Mesenchymal stem cell (in vitro differentiated cells and primary cell): ENCODE results near the gene SYPL1.
A peak's percentile ranks its signal among the peaks of the same experiment; 100 is the strongest.

Experiments
- DNase-seq: peaks from one replicate; pipeline ENCODE4 v3.0.0-alpha.2; 2013
- H2AFZ ChIP-seq: one replicate; pipeline ENCODE4 v1.6.1; 2013; ENCODE audit warnings: low read depth, mild to moderate bottlenecking, control low read depth, inconsistent platforms, low read length, moderate library complexity
- H2AK5ac ChIP-seq: 2 replicates; pipeline ENCODE4 v1.6.1; 2013; ENCODE audit warnings: low read length, moderate library complexity, mild to moderate bottlenecking, inconsistent platforms; ENCODE audit not compliant: severe bottlenecking
- H2BK120ac ChIP-seq: one replicate; pipeline ENCODE4 v1.6.1; 2013; ENCODE audit warnings: low read depth, mild to moderate bottlenecking, inconsistent platforms, low read length, moderate library complexity
- H2BK12ac ChIP-seq, 2 experiments: one replicate each; pipeline ENCODE4 v1.6.1; 2013; ENCODE audit warnings: inconsistent platforms in 2 of 2, low read length in 2 of 2, mild to moderate bottlenecking in 2 of 2, moderate library complexity in 2 of 2, control low read depth in 1 of 2
- H2BK15ac ChIP-seq: one replicate; pipeline ENCODE4 v1.6.1; 2013; ENCODE audit warnings: mild to moderate bottlenecking, low read depth, inconsistent platforms; ENCODE audit not compliant: poor library complexity, severe bottlenecking
- H2BK5ac ChIP-seq: 2 replicates; pipeline ENCODE4 v1.6.1; 2013; ENCODE audit warnings: low read depth, mild to moderate bottlenecking, low read length, control low read depth, inconsistent platforms; ENCODE audit not compliant: poor library complexity, severe bottlenecking
- H3K14ac ChIP-seq, 2 experiments: one replicate each; pipeline ENCODE4 v1.6.1; 2013; ENCODE audit warnings: inconsistent platforms in 2 of 2, low read length in 2 of 2, control low read depth in 1 of 2, mild to moderate bottlenecking in 1 of 2, moderate library complexity in 1 of 2
- H3K18ac ChIP-seq, 2 experiments: one replicate each; pipeline ENCODE4 v1.6.1; 2013; ENCODE audit warnings: inconsistent platforms in 2 of 2, low read length in 2 of 2, control low read depth in 1 of 2, low read depth in 1 of 2, mild to moderate bottlenecking in 1 of 2
- H3K23ac ChIP-seq, 2 experiments: one replicate each; pipeline ENCODE4 v1.6.1; 2013; ENCODE audit warnings: inconsistent platforms in 2 of 2, low read length in 2 of 2, mild to moderate bottlenecking in 2 of 2, moderate library complexity in 2 of 2, control low read depth in 1 of 2
- H3K27ac ChIP-seq: 2 replicates; pipeline ENCODE4 v1.5.1; 2013; ENCODE audit warnings: mild to moderate bottlenecking, moderate library complexity, low read length, control low read depth, inconsistent platforms; ENCODE audit not compliant: poor library complexity, severe bottlenecking
- H3K27me3 ChIP-seq, 2 experiments: 2 replicates each; pipeline versions ENCODE4 v1.6.1 to v1.7.0; 2013; ENCODE audit warnings: low read length in 2 of 2, mild to moderate bottlenecking in 2 of 2, moderate library complexity in 2 of 2, control low read depth in 1 of 2, inconsistent platforms in 1 of 2; ENCODE audit not compliant: control insufficient read depth in 1 of 2, insufficient read depth in 1 of 2
- H3K36me3 ChIP-seq, 2 experiments: 2 replicates each; pipeline versions ENCODE4 v1.6.1 to v1.7.0; 2013; ENCODE audit warnings: low read length in 2 of 2, control low read depth in 1 of 2, inconsistent platforms in 1 of 2, low read depth in 1 of 2, mild to moderate bottlenecking in 1 of 2; ENCODE audit not compliant: insufficient read depth in 2 of 2, control insufficient read depth in 1 of 2
- H3K4ac ChIP-seq, 2 experiments: one replicate each; pipeline ENCODE4 v1.6.1; 2013; ENCODE audit warnings: inconsistent platforms in 2 of 2, low read length in 2 of 2, mild to moderate bottlenecking in 2 of 2, moderate library complexity in 2 of 2, control low read depth in 1 of 2, low read depth in 1 of 2
- H3K4me1 ChIP-seq: 2 replicates; pipeline ENCODE4 v1.6.1; 2013; ENCODE audit warnings: low read depth, low read length, control low read depth; ENCODE audit not compliant: control insufficient read depth, insufficient read depth
- H3K4me2 ChIP-seq: 2 replicates; pipeline ENCODE4 v1.6.1; 2013; ENCODE audit warnings: low read length, mild to moderate bottlenecking, inconsistent platforms; ENCODE audit not compliant: poor library complexity, severe bottlenecking
- H3K4me3 ChIP-seq, 2 experiments: 2 replicates each; pipeline versions ENCODE4 v1.5.1 to v1.7.0; 2013; ENCODE audit warnings: low read length in 2 of 2, mild to moderate bottlenecking in 2 of 2, control low read depth in 1 of 2, low read depth in 1 of 2; ENCODE audit not compliant: insufficient read depth in 1 of 2
- H3K79me1 ChIP-seq: replicated peaks from 2 replicates; pipeline ENCODE4 v1.6.1; 2013; ENCODE audit warnings: mild to moderate bottlenecking, control low read depth, low read length, inconsistent platforms; ENCODE audit not compliant: poor library complexity, severe bottlenecking
- H3K9ac ChIP-seq: 2 replicates; pipeline ENCODE4 v1.7.0; 2013; ENCODE audit warnings: mild to moderate bottlenecking, low read length, moderate library complexity
- H3K9me3 ChIP-seq: 2 replicates; pipeline ENCODE4 v1.7.0; 2013; ENCODE audit warnings: mild to moderate bottlenecking, low read length; ENCODE audit not compliant: control insufficient read depth
- H4K8ac ChIP-seq: one replicate; pipeline ENCODE4 v1.6.1; 2013; ENCODE audit warnings: inconsistent platforms, mild to moderate bottlenecking, low read length, moderate library complexity
- H4K91ac ChIP-seq: one replicate; pipeline ENCODE4 v1.6.1; 2013; ENCODE audit warnings: mild to moderate bottlenecking, low read length, inconsistent platforms
- WGBS: methylation state at CpG from one replicate; pipeline ENCODE4 v1.1.7; 2013; ENCODE audit warnings: mixed read lengths; 5-methylcytosine and 5-hydroxymethylcytosine counted together

Gene SYPL1

DNA sequence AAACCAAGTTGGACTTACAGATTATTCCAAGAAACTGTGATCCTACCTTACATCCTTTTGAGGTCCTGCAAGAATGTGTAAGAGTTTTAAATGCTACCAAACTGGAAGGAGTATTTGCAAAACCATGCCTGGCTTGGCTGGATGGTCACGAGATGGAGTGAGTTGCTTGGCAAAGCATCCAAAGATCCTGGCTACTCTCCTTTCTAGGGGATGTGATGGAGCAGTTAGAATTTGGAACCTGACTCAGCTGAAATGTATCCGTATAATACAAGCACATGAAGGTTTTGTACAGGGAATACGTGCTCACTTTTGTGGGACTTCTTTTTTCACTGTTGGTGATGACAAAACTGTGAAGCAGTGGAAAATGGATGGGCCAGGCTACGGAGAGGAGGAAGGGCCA is 13.3 kb upstream of the SYPL1 start:
- Histone ChIP-seq H3K14ac (no peak overlapping the region), H4K8ac (no peak overlapping the region), H3K4me2 (no peak overlapping the region), H3K18ac (no peak overlapping the region), H3K27ac (no peak overlapping the region), H3K23ac (no peak overlapping the region), H3K4me1 (peaks cover 3% of the 10 kb centered on the region), H2BK12ac (no peak overlapping the region), H3K9me3 (no peaks in the 10 kb centered on the region), H4K91ac (no peak overlapping the region), H2BK5ac (no peak overlapping the region), H3K79me1 (no peaks in the 10 kb centered on the region), H2BK120ac (no peak overlapping the region), H3K36me3 (no peaks in the 10 kb centered on the region), H2BK15ac (no peak overlapping the region), H3K9ac (peak overlapping the region; percentile 55), H3K4ac (no peak overlapping the region), H2AFZ (no peak overlapping the region), H3K4me3 (peak overlapping the region in 1 of 2 experiments; percentile 35), H3K27me3 (no peaks in the 10 kb centered on the region), H2AK5ac (no peak overlapping the region)
- WGBS: 87% methylated on average over 4 of the region's 4 CpGs
- no peak for DNase-seq

DNA sequence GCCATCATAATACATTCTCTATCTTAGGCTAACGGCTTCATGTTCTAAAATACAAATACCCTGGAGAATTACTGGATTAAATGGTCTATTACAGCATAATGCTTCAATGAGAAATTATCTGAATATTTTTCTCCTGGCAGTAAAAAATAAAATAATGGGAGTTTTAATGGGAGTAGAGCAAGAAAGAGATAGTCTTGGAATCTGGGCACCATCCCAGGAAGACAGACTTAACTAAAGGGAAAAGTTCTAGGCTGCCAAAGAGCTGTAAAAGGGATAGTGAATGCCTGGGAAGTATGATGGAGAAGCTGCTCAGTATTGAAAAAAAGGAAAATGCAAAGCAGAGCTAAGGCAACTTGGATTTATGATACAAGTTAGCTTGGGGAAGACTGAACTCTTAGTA is 12.1 kb upstream of the SYPL1 start:
- WGBS: no CpG with 5 or more reads among the region's 1 CpG

DNA sequence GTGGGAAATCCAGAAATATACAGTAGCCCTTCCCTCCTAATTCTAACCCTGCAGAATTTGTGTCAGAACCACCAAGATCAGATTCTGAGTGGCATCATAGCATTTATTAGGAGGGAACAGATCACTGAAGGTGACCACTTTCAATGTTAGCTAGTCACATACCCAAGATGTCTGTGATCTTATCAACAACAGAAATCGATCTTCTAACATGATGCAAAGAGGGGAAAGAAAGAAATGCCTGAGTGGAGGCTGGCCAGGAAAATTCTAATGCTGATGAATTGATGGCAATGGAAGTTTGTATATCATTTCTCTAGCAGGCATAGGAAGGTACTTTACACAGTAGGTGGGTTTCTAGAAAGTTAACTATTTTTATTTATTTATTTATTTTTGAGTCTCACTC is 10.6 kb upstream of the SYPL1 start:
- Histone ChIP-seq H3K9me3 (no peaks in the 10 kb centered on the region), H2BK15ac (no peak overlapping the region), H3K4me3 (no peak overlapping the region), H2BK5ac (no peak overlapping the region), H2AFZ (no peak overlapping the region), H2AK5ac (no peak overlapping the region), H3K4me1 (no peaks in the 10 kb centered on the region), H3K4ac (no peak overlapping the region), H3K27me3 (no peaks in the 10 kb centered on the region), H3K14ac (no peak overlapping the region), H2BK120ac (no peak overlapping the region), H3K18ac (no peak overlapping the region), H4K91ac (no peak overlapping the region), H3K9ac (no peak overlapping the region), H3K4me2 (no peak overlapping the region), H3K27ac (no peak overlapping the region), H4K8ac (no peak overlapping the region), H3K79me1 (no peaks in the 10 kb centered on the region), H2BK12ac (no peak overlapping the region), H3K36me3 (no peaks in the 10 kb centered on the region), H3K23ac (no peak overlapping the region)
- no peak for DNase-seq
- 100% methylated on average over 1 of the region's 1 CpG for WGBS

More for the DNA sequence above, 12.1 kb upstream of the SYPL1 start:
- no peak overlapping the region for H2BK120ac ChIP-seq
- H2BK5ac ChIP-seq: no peak overlapping the region
- H3K14ac ChIP-seq: no peak overlapping the region
- no peaks in the 10 kb centered on the region for H3K9me3 ChIP-seq
- H3K4ac ChIP-seq: no peak overlapping the region
- H3K23ac ChIP-seq: no peak overlapping the region
- no peak overlapping the region for H2AK5ac ChIP-seq
- H3K27ac ChIP-seq: no peak overlapping the region
- no peak overlapping the region for H2BK12ac ChIP-seq
- no peak overlapping the region for H4K8ac ChIP-seq
- no peaks in the 10 kb centered on the region for H3K27me3 ChIP-seq
- no peak overlapping the region for H2BK15ac ChIP-seq
- no peak overlapping the region for H3K18ac ChIP-seq
- DNase-seq: no peak
- no peak overlapping the region for H3K4me3 ChIP-seq
- no peaks in the 10 kb centered on the region for H3K79me1 ChIP-seq
- H3K36me3 ChIP-seq: no peaks in the 10 kb centered on the region
- H3K9ac ChIP-seq: no peak overlapping the region
- no peak overlapping the region for H3K4me2 ChIP-seq
- no peak overlapping the region for H4K91ac ChIP-seq
- peaks cover 3% of the 10 kb centered on the region for H3K4me1 ChIP-seq
- H2AFZ ChIP-seq: no peak overlapping the region

DNA sequence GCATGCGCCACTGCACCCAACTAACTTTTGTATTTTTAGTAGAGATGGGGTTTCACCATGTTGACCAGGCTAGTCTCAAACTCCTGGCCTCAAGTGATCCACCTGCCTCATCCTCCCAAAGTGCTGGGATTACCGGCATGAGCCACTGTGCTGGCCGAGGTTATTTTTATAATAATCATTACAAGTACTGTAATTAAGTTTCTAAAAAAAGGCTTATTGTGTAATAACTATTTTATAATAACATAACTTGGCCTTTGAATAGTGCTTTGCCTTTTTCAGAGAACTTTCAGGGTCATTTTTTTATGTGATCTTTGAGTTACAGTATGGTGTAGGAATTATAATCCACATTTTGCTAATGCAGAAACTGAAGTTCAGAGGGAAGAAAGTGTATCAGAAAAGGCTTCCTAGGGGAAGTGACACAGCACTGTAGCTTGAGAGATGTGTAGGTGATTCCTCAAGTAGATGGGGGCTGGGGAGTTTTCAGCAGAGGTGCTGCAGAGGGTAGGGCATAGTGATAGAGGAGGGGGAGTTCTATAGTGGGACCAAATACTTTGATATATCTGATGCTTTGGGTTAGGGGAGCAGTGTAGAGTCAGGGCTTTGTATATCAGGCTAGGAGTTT is 9.2 kb upstream of the SYPL1 start:
- WGBS: 100% methylated on average over 1 of the region's 3 CpGs
- no peak overlapping the region for H2BK120ac ChIP-seq
- no peaks in the 10 kb centered on the region for H3K79me1 ChIP-seq
- H3K27ac ChIP-seq: no peak overlapping the region
- no peaks in the 10 kb centered on the region for H3K9me3 ChIP-seq
- no peak overlapping the region for H2AFZ ChIP-seq
- H2BK15ac ChIP-seq: no peak overlapping the region
- H3K4me2 ChIP-seq: no peak overlapping the region
- no peak for DNase-seq
- no peaks in the 10 kb centered on the region for H3K4me1 ChIP-seq
- no peak overlapping the region for H4K8ac ChIP-seq
- H3K27me3 ChIP-seq: no peaks in the 10 kb centered on the region
- H3K36me3 ChIP-seq: no peaks in the 10 kb centered on the region
- H3K18ac ChIP-seq: no peak overlapping the region
- H3K4ac ChIP-seq: no peak overlapping the region
- H2BK12ac ChIP-seq: no peak overlapping the region
- H3K4me3 ChIP-seq: no peak overlapping the region
- H4K91ac ChIP-seq: no peak overlapping the region
- no peak overlapping the region for H3K14ac ChIP-seq
- no peak overlapping the region for H2AK5ac ChIP-seq
- H3K9ac ChIP-seq: no peak overlapping the region
- no peak overlapping the region for H3K23ac ChIP-seq
- no peak overlapping the region for H2BK5ac ChIP-seq
